HuH-7 (cell line): ENCODE results near the gene SOX18.
"Not testable (repeated sequence)": the region's sequence is repeated elsewhere in the genome, so short reads cannot be mapped to it uniquely, and the experiment has no call there.

ENCODE experiments used
- DNase-seq: peaks from one replicate; pipeline ENCODE4 v3.0.0; 2011; ENCODE audit warnings: low spot score

Gene SOX18

GRCh38 chr20:64049060-64049877 is at the start of gene SOX18:
Gene SOX18 (minus strand): TSS chr20:64049639. CDS start chr20:64049516, 123 bp downstream.
- DNase-seq, result peak; percentile 62

GRCh38 chr20:64098471-64099013 is 49.1 kb upstream of the SOX18 start:
- no peak for DNase-seq

GRCh38 chr20:64096535-64096934 is 47.1 kb upstream of the SOX18 start:
- DNase-seq, result no peak

GRCh38 chr20:64095927-64096326 is 46.5 kb upstream of the SOX18 start:
- DNase-seq, result no peak

- no peak for DNase-seq
Measured at GRCh38 chr20:64095455-64095854, 46.0 kb upstream of the SOX18 start.

- peak; percentile 92 for DNase-seq
Measured at GRCh38 chr20:64093013-64093503, 43.6 kb upstream of the SOX18 start.

- no peak for DNase-seq
Measured at GRCh38 chr20:64092258-64093012, 43.0 kb upstream of the SOX18 start.

GRCh38 chr20:64091770-64092169 is 42.3 kb upstream of the SOX18 start:
- DNase-seq, result no peak

- DNase-seq, result no peak
Measured at GRCh38 chr20:64091340-64091739, 41.9 kb upstream of the SOX18 start.

GRCh38 chr20:64090165-64090564 is 40.7 kb upstream of the SOX18 start:
- DNase-seq, result no peak

- not testable (repeated sequence) for DNase-seq
Measured at GRCh38 chr20:64088586-64088985, 39.1 kb upstream of the SOX18 start.

- DNase-seq, result not testable (repeated sequence)
Measured at GRCh38 chr20:64087226-64087825, 37.9 kb upstream of the SOX18 start.

- DNase-seq, result no peak
Measured at GRCh38 chr20:64086801-64087200, 37.4 kb upstream of the SOX18 start.

- no peak for DNase-seq
Measured at GRCh38 chr20:64084685-64085152, 35.3 kb upstream of the SOX18 start.

GRCh38 chr20:64083804-64084684 is 34.6 kb upstream of the SOX18 start, which contains the start of gene LKAAEAR1:
Gene LKAAEAR1 (minus strand): TSS chr20:64084398. CDS start chr20:64084219, 179 bp downstream.
- no peak for DNase-seq

GRCh38 chr20:64083378-64083803 is 34.0 kb upstream of the SOX18 start:
- DNase-seq, result peak; percentile 96

GRCh38 chr20:64082820-64083377 is 33.5 kb upstream of the SOX18 start:
- DNase-seq, result no peak

GRCh38 chr20:64082126-64082731 is 32.8 kb upstream of the SOX18 start:
- no peak for DNase-seq

GRCh38 chr20:64081624-64081964 is 32.2 kb upstream of the SOX18 start:
- DNase-seq, result no peak
